ENCODE results near the gene C4orf50.
"Not testable (repeated sequence)": the region's sequence is repeated elsewhere in the genome, so short reads cannot be mapped to it uniquely, and the experiment has no call there.

C4orf50 gene

DNA sequence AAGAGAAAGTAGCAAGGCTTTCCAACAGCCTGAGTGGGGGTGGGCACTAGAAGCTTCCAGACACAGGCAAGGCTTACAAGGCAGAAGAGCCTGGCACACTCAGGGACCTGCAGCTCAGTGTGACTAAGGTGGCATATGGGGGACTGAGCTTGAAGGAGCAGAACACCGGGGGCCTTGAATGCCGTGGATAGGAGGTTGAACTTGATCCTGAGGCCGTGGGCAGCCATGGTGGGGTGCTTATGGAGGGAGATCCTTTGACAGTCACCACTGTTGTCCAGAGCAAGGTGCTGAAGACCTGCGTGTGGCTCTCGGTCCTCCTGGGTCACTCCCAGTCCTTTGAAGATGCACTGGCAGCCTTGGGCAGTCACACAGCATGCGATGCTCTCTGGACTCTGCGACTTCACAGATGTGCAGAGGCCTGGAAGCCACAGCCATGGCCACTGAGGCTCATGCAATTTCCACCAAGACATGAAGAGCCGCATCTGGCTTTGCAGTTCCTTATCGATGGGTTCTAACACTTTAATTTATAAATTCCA, 18.3 kb downstream of the C4orf50 start:
- Mint-ChIP-seq H3K4me3 (no peak overlapping the region), H3K4me1 (peaks cover 2% of the 10 kb centered on the region), H3K9me3 (no peaks in the 10 kb centered on the region), H3K27ac (no peak overlapping the region), H3K27me3 (peaks cover 10% of the 10 kb centered on the region), H3K36me3 (no peaks in the 10 kb centered on the region)
- no peak for ATAC-seq (ENCODE audit: low read depth)
- no peak for DNase-seq (ENCODE audit: low spot score in 2 of 2)

DNA sequence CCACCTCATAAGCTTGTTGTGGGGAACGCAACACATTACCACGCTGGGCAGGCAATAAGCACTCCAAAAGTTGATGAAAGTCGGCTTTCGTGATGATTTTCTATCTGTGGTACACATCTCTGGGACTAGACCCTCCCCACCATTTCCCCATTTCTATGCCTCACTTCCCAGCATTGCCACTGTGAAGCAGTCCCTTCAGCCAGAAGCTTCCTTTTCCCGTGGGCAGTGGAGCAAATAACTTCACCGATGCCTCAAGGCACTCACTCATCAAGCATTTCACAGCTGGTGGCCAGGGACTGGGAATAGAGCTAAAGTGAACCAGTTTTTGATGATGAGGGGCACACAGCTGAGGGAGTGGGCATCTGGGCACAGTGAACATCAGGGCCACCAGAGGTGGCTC, 18.9 kb downstream of the C4orf50 start:
- Mint-ChIP-seq H3K4me3 (no peak overlapping the region), H3K9me3 (no peaks in the 10 kb centered on the region), H3K27me3 (peaks cover 10% of the 10 kb centered on the region), H3K4me1 (peaks cover 2% of the 10 kb centered on the region), H3K36me3 (no peaks in the 10 kb centered on the region), H3K27ac (no peak overlapping the region)
- no peak for ATAC-seq (ENCODE audit: low read depth)
- DNase-seq (ENCODE audit: low spot score in 2 of 2), result no peak

DNA sequence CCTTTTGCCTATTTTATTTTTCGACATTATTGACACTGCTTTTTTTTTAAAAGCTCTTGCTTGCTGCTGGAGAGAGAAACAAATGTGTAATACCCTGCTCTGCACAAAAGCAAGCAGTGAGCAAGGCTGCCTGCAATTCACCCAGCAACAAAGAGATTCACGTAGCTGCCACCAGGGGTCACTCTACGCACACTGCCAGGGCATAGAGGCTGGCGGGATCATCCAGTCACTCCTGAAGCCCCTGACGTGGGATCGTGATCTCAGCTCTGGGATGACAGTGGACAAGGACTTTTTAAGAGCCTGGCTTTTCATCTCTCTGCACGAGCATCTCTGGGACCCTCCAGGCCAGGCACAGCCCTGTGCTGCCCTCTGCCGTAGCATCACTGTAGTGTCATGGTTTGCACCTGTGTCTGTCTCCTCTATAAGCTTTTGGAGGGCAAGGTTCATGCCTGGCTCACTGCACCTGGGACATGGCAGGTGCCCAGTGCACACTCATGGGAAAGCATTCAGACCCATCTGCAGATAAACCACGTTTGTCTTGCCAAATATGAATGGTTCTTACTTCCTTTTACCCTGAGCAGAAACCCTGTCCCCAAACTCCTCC, 19.8 kb downstream of the C4orf50 start:
- no peaks in the 10 kb centered on the region for H3K36me3 Mint-ChIP-seq
- no peak overlapping the region for H3K27ac Mint-ChIP-seq
- no peaks in the 10 kb centered on the region for H3K9me3 Mint-ChIP-seq
- no peak for ATAC-seq (ENCODE audit: low read depth)
- peaks cover 2% of the 10 kb centered on the region for H3K4me1 Mint-ChIP-seq
- H3K27me3 Mint-ChIP-seq, result peaks cover 10% of the 10 kb centered on the region
- H3K4me3 Mint-ChIP-seq, result no peak overlapping the region
- peak; percentile 14 to 21 for DNase-seq (ENCODE audit: low spot score in 2 of 2)

DNA sequence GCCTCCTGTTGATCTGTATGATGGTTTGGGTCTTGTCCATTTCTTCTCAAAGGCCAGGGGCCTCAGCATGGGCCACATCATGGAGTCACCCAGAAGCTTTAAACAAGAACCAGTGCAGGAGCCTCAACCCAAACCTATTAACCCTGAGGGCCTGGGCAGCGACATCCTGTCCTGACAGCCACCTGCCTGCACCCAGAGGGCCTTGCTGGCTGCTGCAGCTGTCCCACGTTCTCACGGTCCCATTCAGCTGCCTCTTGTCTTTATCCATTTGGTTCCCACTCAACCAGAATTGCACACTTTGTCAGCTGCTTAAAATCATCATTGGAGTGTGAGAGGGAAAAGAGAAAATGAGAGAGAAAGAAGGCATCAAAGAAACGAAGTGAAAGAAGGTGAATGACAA, 21.6 kb downstream of the C4orf50 start:
- Mint-ChIP-seq H3K27me3 (peaks cover 13% of the 10 kb centered on the region), H3K4me3 (no peak overlapping the region), H3K27ac (no peak overlapping the region), H3K4me1 (peaks cover 2% of the 10 kb centered on the region), H3K9me3 (no peaks in the 10 kb centered on the region), H3K36me3 (no peaks in the 10 kb centered on the region)
- ATAC-seq (ENCODE audit: low read depth), result no peak
- no peak for DNase-seq (ENCODE audit: low spot score in 2 of 2)

DNA sequence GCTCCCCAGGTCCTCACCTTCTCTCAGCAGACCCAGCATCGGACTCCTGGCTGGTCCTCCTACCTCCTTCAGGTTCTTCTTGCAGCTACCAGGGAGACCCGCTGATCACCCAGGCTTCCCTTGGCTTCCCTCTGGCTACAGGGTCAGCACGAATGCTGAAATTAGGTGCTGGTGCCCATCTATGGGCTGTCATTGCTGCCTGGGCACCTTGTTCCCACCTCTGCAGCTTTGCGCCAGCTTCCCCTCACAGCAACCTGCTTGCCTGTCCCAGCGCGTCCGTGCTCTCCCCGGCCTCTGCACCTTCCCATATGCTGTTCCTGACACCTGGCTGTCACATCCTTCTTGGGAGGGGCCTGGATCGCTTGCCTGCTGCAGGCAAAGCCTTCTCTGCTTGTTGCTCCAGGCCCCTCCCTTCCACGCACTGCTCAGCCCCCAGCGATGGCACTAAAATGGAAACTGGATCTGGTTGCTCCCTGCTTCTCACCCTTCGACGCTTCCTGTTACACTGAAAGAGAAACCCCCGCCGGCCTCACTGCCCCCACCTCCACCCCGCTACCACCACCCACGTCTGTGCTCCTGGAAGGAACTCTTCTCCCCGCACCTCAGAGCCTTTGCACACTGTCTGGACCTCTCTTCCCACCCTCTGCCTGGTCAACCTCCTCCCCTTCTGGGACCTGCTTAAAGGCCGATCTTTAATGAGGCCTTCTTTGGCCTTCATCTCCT, 22.2 kb downstream of the C4orf50 start:
- ATAC-seq (ENCODE audit: low read depth), result no peak
- no peak for DNase-seq (ENCODE audit: low spot score in 2 of 2)
- Mint-ChIP-seq H3K4me3 (no peak overlapping the region), H3K4me1 (peaks cover 2% of the 10 kb centered on the region), H3K36me3 (no peaks in the 10 kb centered on the region), H3K9me3 (no peaks in the 10 kb centered on the region), H3K27ac (no peak overlapping the region), H3K27me3 (peaks cover 13% of the 10 kb centered on the region)

DNA sequence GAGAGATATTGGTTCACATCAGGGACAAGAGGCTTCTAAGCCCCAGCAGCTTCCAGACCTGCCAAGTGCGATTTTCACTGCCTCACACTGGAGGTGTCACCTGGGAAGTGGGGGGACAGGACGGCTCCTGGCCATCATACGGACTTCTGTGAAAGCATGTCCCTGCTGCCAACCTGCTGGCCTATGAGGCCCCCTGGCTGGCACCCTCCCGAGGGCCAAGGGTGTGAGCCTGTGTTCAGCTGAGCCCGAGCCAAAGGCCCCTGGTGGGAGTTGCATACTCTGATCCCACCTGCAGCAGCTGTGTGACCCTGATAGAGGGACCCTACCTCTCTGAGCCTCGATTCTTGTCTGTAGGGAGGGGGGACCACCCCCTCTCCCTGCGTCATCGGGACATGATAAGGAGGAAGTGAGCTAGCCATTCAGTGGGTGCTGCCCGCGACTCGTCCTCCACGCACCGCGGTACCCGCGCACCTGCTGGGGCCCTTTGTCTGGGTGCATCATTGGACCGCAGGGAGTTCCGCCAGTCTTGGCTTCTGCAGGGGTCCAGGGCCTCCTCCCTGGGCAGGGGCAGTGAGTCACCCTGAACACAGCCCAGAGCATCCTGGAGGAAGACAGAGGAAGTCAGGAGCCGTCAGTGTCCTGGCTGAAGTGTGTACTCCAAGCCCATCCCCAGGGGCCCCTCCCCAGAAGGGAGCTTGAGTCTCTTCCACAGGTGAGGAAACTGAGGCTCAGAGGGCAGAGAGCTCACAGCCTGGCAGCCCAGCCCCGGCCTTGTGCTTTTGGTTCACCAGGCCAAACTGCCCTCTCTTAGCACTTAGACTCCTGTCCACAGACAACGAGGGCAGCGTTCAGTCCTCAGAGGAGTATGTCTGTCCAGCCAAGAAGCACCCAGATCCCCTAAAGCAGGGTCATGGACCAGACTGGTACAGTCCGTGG, 24.1 kb downstream of the C4orf50 start:
- ATAC-seq (ENCODE audit: low read depth) (no peak), DNase-seq (ENCODE audit: low spot score in 2 of 2) (no peak)
- Mint-ChIP-seq H3K4me3 (no peak overlapping the region), H3K9me3 (no peaks in the 10 kb centered on the region), H3K4me1 (peaks cover 2% of the 10 kb centered on the region), H3K36me3 (no peaks in the 10 kb centered on the region), H3K27ac (no peak overlapping the region), H3K27me3 (peaks cover 17% of the 10 kb centered on the region)

DNA sequence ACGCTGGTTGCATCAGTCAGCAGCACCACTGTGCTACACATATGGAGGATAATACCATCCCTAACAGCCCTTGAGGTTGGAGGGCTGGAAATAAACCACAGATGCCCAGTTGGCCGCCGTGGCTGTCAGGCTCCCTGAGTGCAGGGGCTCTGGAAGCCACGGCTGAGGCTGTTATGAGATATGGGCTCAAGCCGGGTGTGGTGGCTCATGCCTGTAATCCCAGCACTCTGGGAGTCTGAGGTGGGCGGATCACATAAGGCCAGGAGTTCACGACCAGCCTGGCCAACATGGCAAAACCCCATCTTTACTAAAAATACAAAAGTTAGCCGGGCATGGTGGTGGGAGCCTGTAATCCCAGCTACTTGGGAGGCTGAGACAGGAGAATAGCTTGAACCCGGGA, 24.9 kb downstream of the C4orf50 start:
- peaks cover 17% of the 10 kb centered on the region for H3K27me3 Mint-ChIP-seq
- H3K36me3 Mint-ChIP-seq, H3K4me1 Mint-ChIP-seq: not testable (repeated sequence)

DNA sequence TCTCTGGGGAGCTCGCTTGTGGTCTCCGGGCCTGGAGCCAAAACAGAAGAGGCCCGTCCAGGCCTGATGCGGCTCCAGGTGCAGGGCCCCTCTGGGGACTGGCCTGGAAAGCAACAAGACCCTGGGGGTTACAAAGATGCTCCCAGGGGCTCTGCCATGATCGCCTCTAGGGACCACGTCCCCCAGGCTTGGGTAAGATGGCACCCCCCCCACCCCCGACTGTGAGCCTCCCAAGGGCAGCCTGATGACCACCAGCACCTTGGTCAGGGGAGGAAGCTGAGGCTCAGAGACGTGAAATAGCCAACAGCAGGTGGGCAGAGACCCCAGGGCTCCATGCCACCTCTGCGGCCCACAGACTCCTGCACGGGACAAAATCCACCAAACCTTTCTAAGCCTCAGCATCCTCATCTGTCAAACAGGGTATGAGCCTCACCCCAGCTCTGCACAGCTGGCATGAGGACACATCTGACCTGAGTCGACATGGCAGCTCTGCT, 25.4 kb downstream of the C4orf50 start:
- no peaks in the 10 kb centered on the region for H3K36me3 Mint-ChIP-seq
- no peaks in the 10 kb centered on the region for H3K9me3 Mint-ChIP-seq
- peaks cover 2% of the 10 kb centered on the region for H3K4me1 Mint-ChIP-seq
- H3K27me3 Mint-ChIP-seq, result peaks cover 17% of the 10 kb centered on the region
- no peak overlapping the region for H3K27ac Mint-ChIP-seq
- no peak overlapping the region for H3K4me3 Mint-ChIP-seq
- ATAC-seq (ENCODE audit: low read depth), result no peak
- DNase-seq (ENCODE audit: low spot score in 2 of 2), result no peak

More for the DNA sequence above, 24.9 kb downstream of the C4orf50 start:
- not testable (repeated sequence) for DNase-seq (ENCODE audit: low spot score in 2 of 2); H3K9me3 Mint-ChIP-seq; ATAC-seq (ENCODE audit: low read depth); H3K27ac Mint-ChIP-seq; H3K4me3 Mint-ChIP-seq

DNA sequence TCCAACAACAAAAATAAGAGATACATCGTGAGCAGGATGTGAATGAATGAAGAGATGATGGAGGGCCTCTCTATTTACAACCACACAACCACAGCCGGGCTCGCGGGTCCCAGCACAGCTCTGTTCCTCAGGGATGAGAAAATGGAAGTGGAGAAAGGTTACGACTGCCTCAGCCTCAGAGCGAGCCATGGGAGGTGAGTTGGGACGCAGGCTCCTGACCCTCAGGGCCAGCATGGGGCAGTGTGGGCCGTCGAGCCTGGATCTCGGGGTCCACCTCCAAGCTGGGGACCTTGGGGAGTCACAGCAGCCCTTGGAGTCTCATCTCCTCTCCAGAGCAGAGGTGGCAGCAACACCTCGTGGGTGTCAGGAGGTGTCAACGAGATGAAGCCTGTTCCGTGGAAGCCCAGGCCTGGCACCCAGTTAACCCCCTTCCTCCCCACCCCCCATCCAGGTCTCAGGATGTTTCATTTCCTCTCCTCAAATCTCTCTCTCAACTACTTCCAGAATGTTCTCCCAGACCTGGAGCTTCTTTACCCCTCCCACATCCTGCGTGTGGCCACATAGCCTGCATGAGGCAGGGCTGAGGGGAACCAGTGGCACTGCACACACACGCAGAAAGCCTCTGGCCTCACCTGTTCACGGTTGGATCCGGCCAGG, 25.9 kb downstream of the C4orf50 start:
- Mint-ChIP-seq H3K4me1 (peaks cover 2% of the 10 kb centered on the region), H3K27me3 (peaks cover 17% of the 10 kb centered on the region), H3K4me3 (no peak overlapping the region), H3K9me3 (no peaks in the 10 kb centered on the region), H3K27ac (no peak overlapping the region), H3K36me3 (no peaks in the 10 kb centered on the region)
- DNase-seq (ENCODE audit: low spot score in 2 of 2) (no peak), ATAC-seq (ENCODE audit: low read depth) (no peak)

DNA sequence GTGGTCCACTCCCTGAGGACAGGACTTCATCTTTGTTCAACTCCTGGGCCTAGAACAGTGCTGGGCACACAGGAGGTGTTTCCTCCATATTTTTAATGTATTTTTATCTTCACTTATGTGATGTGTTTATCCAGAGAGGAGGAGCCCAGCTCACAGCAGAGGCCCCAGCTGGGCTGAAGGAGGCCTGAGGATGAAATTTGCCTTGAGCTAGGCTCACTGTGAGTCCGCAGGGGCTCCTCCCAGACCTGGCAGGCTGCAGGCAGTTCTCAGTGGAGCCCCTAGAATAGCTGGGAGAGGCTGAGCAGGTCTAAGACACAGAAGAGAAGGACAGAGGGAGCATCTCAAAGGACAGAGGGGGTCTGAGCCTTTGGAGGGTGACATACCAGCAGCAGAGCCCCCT, 26.8 kb downstream of the C4orf50 start:
- H3K4me3 Mint-ChIP-seq, result no peak overlapping the region
- no peak overlapping the region for H3K27ac Mint-ChIP-seq
- DNase-seq (ENCODE audit: low spot score in 2 of 2), result no peak

DNA sequence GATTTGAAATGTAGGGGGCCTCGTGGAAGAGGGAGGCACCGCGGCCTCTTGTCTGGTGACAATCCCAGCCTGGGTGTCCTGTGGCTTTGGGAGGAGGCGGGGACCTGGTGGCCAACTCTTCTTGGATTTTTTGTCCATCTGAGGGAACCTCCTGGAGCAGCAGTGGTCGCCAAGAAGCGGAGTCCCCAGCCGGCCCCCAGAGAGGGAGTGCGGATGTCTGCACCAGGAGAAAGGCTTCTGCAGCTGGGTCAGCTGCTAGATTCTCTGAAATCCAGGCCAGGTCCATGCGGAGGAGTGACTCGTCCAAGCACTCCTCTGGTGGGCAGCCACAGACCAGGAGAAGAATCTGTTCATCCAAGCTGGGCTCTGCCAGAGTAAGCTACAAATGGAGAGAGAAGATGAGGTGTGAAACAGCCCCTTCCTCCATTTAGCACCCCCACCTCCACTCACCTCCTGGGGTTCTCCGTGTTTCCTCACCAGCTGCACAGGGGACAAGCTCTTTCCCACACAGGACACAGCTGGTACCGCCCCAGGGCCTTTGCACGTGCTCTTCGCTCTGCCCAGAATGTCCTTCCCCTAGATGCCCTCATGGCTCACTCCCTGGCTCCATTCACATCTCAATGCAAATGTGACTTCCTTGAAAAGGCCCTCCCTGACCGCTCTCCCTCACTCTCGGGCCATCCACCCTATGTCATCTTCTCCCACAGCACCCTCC, 27.6 kb downstream of the C4orf50 start:
- no peak overlapping the region for H3K4me3 Mint-ChIP-seq
- H3K27ac Mint-ChIP-seq, result no peak overlapping the region
- H3K27me3 Mint-ChIP-seq, result peaks cover 10% of the 10 kb centered on the region
- ATAC-seq (ENCODE audit: low read depth) (no peak), DNase-seq (ENCODE audit: low spot score in 2 of 2) (no peak)
- no peaks in the 10 kb centered on the region for H3K9me3 Mint-ChIP-seq
- no peaks in the 10 kb centered on the region for H3K4me1 Mint-ChIP-seq
- H3K36me3 Mint-ChIP-seq, result no peaks in the 10 kb centered on the region

More for the DNA sequence above, 26.8 kb downstream of the C4orf50 start:
- Mint-ChIP-seq H3K27me3 (peaks cover 13% of the 10 kb centered on the region), H3K9me3 (no peaks in the 10 kb centered on the region), H3K4me1 (no peaks in the 10 kb centered on the region), H3K36me3 (no peaks in the 10 kb centered on the region)
- ATAC-seq (ENCODE audit: low read depth), result no peak

DNA sequence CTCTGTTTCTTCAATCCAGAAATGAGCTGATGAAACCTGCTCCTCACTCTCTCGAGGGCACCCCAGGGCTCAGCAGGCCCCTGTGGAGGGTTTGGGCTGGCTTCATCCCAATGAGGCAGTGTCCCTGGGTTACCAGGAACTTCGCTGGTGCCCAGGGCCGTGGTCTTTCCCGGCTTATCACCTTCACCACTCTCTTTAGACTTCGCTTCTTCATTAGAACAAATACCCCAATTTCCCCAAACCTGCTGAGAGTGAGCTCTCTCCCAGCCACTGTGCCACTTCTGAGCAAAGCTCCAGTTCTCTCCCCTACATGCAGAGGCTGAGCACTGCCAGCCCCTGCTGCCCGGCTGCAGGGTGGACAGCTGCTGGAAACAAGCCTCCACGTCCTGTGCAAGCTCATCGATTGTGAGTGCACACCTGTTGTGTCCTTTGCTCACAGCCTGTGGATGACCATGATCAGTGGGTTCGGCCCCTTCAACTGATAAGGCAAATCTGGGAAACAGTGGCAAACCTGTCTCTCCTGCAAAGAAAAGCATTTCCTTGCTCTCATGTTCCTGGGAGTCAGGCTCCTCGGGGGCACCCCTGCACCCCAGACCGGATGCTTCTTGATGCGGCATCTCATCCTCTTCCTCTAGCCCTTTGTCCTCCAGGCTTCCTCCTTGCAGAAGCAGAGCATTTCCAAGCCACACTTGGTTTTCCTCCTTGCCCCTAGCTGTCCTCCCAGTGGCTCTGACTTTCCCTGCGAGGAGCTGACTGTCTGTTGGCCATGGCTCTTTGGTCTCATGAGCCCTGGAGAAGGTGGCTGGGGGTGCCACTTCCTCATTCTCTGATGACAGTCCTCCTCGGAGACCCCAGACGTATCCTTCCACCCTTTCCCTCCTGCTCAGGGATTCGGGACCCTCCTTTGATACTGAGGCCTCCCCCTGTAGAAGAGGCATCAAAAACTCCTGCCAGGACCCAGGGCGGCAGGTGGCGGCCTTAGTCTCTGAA, 28.7 kb downstream of the C4orf50 start:
- no peak overlapping the region for H3K27ac Mint-ChIP-seq
- no peak for ATAC-seq (ENCODE audit: low read depth)
- peaks cover 8% of the 10 kb centered on the region for H3K27me3 Mint-ChIP-seq
- DNase-seq (ENCODE audit: low spot score in 2 of 2), result no peak
- no peak overlapping the region for H3K4me3 Mint-ChIP-seq
- H3K9me3 Mint-ChIP-seq, result peaks cover 6% of the 10 kb centered on the region
- no peaks in the 10 kb centered on the region for H3K4me1 Mint-ChIP-seq
- H3K36me3 Mint-ChIP-seq, result no peaks in the 10 kb centered on the region

Data from memory B cell (primary cell).